Adrenal gland (tissue), 5 donors: Measurements from ENCODE around the gene MYO9A.

Experiments
- POLR2A ChIP-seq, 2 donors: fragments of 450-650 bp; IDR thresholded peaks; one replicate each; pipeline ENCODE4 v1.6.1; 2017; ENCODE audit warnings: antibody characterized with exemption in 2 of 2, mild to moderate bottlenecking in 2 of 2, moderate library complexity in 1 of 2
- TF ChIP-seq, protein P1 (sequence below), 6 experiments: fragments of 450-650 bp in 4 of 6; fragments of 200-600 bp in 2 of 6; sonication (generic) in 1 of 6; IDR thresholded peaks; 1 replicate in 5 of 6; 2 replicates in 1 of 6; pipeline versions ENCODE4 v1.5.1 to v1.8.0; 2016 to 2021; ENCODE audit warnings: antibody characterized with exemption in 6 of 6, mild to moderate bottlenecking in 2 of 6, moderate library complexity in 1 of 6
- donor health status: DM: no; HTN: no; CAD: no.

DNA sequence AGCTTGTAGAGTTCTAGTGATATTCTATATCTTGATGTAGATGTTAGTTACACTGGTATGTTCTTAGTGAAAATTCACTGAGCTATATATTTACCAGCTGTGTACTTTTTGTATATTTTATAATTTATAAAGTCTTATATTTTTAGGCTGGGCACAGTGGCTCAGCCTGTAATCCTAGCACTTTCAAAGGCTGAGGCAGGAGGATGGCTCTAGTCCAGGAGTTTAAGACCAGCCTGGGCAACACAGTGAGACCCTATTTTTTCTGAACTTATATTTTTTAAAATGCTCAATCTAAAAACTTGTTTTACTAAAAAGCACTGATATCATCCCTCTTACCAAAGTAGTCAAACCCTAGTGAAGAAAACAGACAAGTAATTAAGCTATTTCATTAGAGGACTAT, 5.1 kb downstream of the MYO9A start:
- TF ChIP-seq, protein P1, sequence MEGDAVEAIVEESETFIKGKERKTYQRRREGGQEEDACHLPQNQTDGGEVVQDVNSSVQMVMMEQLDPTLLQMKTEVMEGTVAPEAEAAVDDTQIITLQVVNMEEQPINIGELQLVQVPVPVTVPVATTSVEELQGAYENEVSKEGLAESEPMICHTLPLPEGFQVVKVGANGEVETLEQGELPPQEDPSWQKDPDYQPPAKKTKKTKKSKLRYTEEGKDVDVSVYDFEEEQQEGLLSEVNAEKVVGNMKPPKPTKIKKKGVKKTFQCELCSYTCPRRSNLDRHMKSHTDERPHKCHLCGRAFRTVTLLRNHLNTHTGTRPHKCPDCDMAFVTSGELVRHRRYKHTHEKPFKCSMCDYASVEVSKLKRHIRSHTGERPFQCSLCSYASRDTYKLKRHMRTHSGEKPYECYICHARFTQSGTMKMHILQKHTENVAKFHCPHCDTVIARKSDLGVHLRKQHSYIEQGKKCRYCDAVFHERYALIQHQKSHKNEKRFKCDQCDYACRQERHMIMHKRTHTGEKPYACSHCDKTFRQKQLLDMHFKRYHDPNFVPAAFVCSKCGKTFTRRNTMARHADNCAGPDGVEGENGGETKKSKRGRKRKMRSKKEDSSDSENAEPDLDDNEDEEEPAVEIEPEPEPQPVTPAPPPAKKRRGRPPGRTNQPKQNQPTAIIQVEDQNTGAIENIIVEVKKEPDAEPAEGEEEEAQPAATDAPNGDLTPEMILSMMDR (IDR thresholded peaks at IDR 0.05): no peak
- TF ChIP-seq POLR2A (IDR thresholded peaks at IDR 0.05): no peak
